Measurements from ENCODE around the gene IDE. TPM values are rescaled to one million over a fixed set of nuclear protein-coding genes. Genes with fewer than 3 reads are reported as not detected.
"Not testable (repeated sequence)": the region's sequence is repeated elsewhere in the genome, so short reads cannot be mapped to it uniquely, and the experiment has no call there.

Gene IDE
- total RNA-seq, 1 donor from 2014 or later, result 44.6 TPM

GRCh38 chr10:92440578-92440977, 133.3 kb downstream of the IDE start:
- no peak overlapping the region for H3K27ac Mint-ChIP-seq (ENCODE audit: unreplicated experiment)
- H3K4me1 Mint-ChIP-seq (ENCODE audit: low read depth), result peaks cover 6% of the 10 kb centered on the region
- no peaks in the 10 kb centered on the region for H3K36me3 Mint-ChIP-seq (ENCODE audit: low read depth)
- no peaks in the 10 kb centered on the region for H3K27me3 Mint-ChIP-seq (ENCODE audit: low read depth)
- H3K4me3 Mint-ChIP-seq (ENCODE audit: unreplicated experiment), result no peak overlapping the region
- no peaks in the 10 kb centered on the region for H3K9me3 Mint-ChIP-seq (ENCODE audit: low read depth)
- no peak for TF ChIP-seq CTCF (IDR thresholded peaks at IDR 0.05)
- no peak for DNase-seq (ENCODE audit: low spot score)

DNA sequence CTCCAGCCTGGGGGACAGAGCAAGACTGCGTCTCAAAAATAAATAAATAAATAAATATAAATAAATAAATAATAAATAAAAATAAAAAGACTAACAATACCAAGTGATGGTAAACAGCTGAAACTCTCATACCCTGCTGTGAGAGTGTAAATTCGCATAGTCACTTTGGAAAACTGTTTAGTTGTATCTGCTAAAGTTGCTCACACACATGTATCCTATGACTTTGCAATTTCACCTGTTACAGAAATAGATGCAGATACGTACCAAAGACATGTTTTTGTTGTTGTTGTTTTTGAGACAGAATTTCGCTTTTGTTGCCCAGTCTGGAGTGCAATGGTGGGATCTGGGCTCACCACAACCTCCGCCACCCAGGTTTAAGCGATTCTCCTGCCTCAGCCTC, 135.7 kb downstream of the IDE start:
- TF ChIP-seq CTCF (IDR thresholded peaks at IDR 0.05), result no peak
- no peaks in the 10 kb centered on the region for H3K4me1 Mint-ChIP-seq (ENCODE audit: low read depth)

DNA sequence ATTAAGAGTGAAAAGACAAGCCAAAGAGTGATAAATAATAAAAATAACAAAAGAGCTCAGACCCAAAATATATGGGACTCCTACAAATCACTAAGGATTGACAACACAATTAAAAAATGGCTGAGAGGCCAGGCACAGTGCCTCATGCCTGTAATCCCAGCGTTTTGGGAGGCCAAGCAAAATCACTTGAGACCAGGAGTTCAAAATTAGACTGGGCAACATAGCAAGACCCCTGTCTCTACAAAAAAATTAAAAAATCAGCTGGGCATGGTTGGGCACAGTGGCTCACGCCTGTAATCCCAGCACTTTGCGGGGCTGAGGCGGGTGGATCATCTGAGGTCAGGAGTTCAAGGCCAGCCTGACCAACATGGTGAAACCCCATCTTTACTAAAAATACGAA, 137.3 kb downstream of the IDE start:
- Mint-ChIP-seq H3K27me3 (ENCODE audit: low read depth) (no peaks in the 10 kb centered on the region), H3K9me3 (ENCODE audit: low read depth) (no peaks in the 10 kb centered on the region)
- TF ChIP-seq CTCF (IDR thresholded peaks at IDR 0.05), result no peak

More for the DNA sequence above, 135.7 kb downstream of the IDE start:
- Mint-ChIP-seq H3K27ac (ENCODE audit: unreplicated experiment) (no peak overlapping the region), H3K36me3 (ENCODE audit: low read depth) (no peaks in the 10 kb centered on the region), H3K4me3 (ENCODE audit: unreplicated experiment) (no peak overlapping the region), H3K27me3 (ENCODE audit: low read depth) (no peaks in the 10 kb centered on the region), H3K9me3 (ENCODE audit: low read depth) (no peaks in the 10 kb centered on the region)
- DNase-seq (ENCODE audit: low spot score), result no peak

DNA sequence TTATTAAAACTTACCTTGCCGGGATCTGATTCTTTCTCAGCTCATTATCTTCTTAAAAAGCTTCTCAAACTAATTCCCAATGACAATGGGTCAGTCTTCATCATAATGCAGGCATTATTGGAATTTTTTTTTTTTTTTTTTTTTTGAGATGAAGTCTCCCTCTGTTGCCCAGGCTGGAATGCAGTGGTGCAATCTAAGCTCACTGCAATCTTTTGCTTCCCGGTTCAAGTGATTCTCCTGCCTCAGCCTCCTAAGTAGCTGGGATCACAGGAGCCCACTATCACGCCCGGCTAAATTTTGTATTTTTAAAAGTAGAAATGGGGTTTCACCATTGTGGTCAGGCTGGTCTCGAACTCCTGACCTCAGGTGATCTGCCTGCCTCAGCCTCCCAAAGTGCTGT, 137.8 kb downstream of the IDE start:
- H3K36me3 Mint-ChIP-seq (ENCODE audit: low read depth); H3K4me3 Mint-ChIP-seq (ENCODE audit: unreplicated experiment); DNase-seq (ENCODE audit: low spot score); H3K27me3 Mint-ChIP-seq (ENCODE audit: low read depth); H3K9me3 Mint-ChIP-seq (ENCODE audit: low read depth); H3K4me1 Mint-ChIP-seq (ENCODE audit: low read depth); H3K27ac Mint-ChIP-seq (ENCODE audit: unreplicated experiment): not testable (repeated sequence)

More for the DNA sequence above, 137.3 kb downstream of the IDE start:
- DNase-seq (ENCODE audit: low spot score), result no peak
- Mint-ChIP-seq H3K4me1 (ENCODE audit: low read depth) (no peaks in the 10 kb centered on the region), H3K4me3 (ENCODE audit: unreplicated experiment) (no peak overlapping the region), H3K27ac (ENCODE audit: unreplicated experiment) (no peak overlapping the region), H3K36me3 (ENCODE audit: low read depth) (no peaks in the 10 kb centered on the region)

GRCh38 chr10:92434385-92434784, 139.5 kb downstream of the IDE start:
- Mint-ChIP-seq H3K4me1 (ENCODE audit: low read depth) (no peaks in the 10 kb centered on the region), H3K27me3 (ENCODE audit: low read depth) (no peaks in the 10 kb centered on the region), H3K27ac (ENCODE audit: unreplicated experiment) (no peak overlapping the region), H3K4me3 (ENCODE audit: unreplicated experiment) (no peak overlapping the region), H3K36me3 (ENCODE audit: low read depth) (no peaks in the 10 kb centered on the region), H3K9me3 (ENCODE audit: low read depth) (no peaks in the 10 kb centered on the region)
- no peak for DNase-seq (ENCODE audit: low spot score)
- TF ChIP-seq CTCF (IDR thresholded peaks at IDR 0.05), result no peak

GRCh38 chr10:92432596-92432995, 141.3 kb downstream of the IDE start:
- Mint-ChIP-seq H3K36me3 (ENCODE audit: low read depth) (no peaks in the 10 kb centered on the region), H3K27me3 (ENCODE audit: low read depth) (no peaks in the 10 kb centered on the region), H3K9me3 (ENCODE audit: low read depth) (no peaks in the 10 kb centered on the region), H3K4me1 (ENCODE audit: low read depth) (no peaks in the 10 kb centered on the region), H3K27ac (ENCODE audit: unreplicated experiment) (no peak overlapping the region), H3K4me3 (ENCODE audit: unreplicated experiment) (no peak overlapping the region)
- DNase-seq (ENCODE audit: low spot score), result no peak
- no peak for TF ChIP-seq CTCF (IDR thresholded peaks at IDR 0.05)
